Pancreas (tissue), 10 donors: ENCODE measurements around the gene TBC1D10B. TPM values are rescaled to one million over a fixed set of nuclear protein-coding genes. Genes with fewer than 3 reads are reported as not detected.
"Not testable (repeated sequence)": the region's sequence is repeated elsewhere in the genome, so short reads cannot be mapped to it uniquely, and the experiment has no call there.

Source experiments
- ATAC-seq, 4 donors: fragments of 200-7000 bp; cut with Tn5 transposase; one replicate each; pipeline versions ENCODE4 v1.8.0 to v1.9.1; 2020; ENCODE audit warnings: mild to moderate bottlenecking in 4 of 4, moderate library complexity in 4 of 4
- DNase-seq, 6 donors: peaks; one replicate each; pipeline ENCODE4 v3.0.0-alpha.2; 2020
- FAIRE-seq: peaks from 2 replicates; lab custom pipeline; 2012; peaks lifted over from hg19 to GRCh38; lab: Jason Lieb, UNC
- H3K27ac ChIP-seq, 4 donors: fragments of 200-600 bp; sonication (generic); 1 replicate in 3 of 4; 2 replicates in 1 of 4; pipeline versions ENCODE4 v1.5.0 to v1.8.0; 2020
- H3K27me3 ChIP-seq, 4 donors: fragments of 200-600 bp; one replicate each; pipeline ENCODE4 v1.8.0; 2021
- H3K36me3 ChIP-seq, 3 donors: fragments of 200-600 bp; sonication (generic) in 1 of 3; one replicate each; pipeline versions ENCODE4 v1.5.0 to v1.8.0; 2020 to 2021
- H3K4me1 ChIP-seq, 3 donors: fragments of 200-600 bp; one replicate each; pipeline ENCODE4 v1.8.0; 2021
- H3K4me3 ChIP-seq, 4 donors: fragments of 200-600 bp; sonication (generic) in 2 of 4; one replicate each; pipeline versions ENCODE4 v1.5.0 to v1.8.0; 2020 to 2021
- H3K9me3 ChIP-seq, 4 donors: fragments of 200-600 bp; one replicate each; pipeline ENCODE4 v1.8.0; 2021
- WGBS, 2 donors: extraction: QIAGEN DNeasy Blood & Tissue Kit; methylation state at CpG; one replicate each; pipeline ENCODE4 v1.1.7; 2013; 5-methylcytosine and 5-hydroxymethylcytosine counted together
- intact Hi-C, 3 donors: fragments of 100-400 bp; cut with DNase I; formaldehyde crosslinking; loops; one replicate each; pipeline versions ENCODE4 v1.11.1 to v1.14.2; 2022
- polyA plus RNA-seq, 2 donors: library from polyadenylated mRNA; stranded (reverse); fragments of 200-250 nt; gene quantifications; one replicate each; pipeline ENCODE4 v1.2.3, GENCODE V29; 2013
- total RNA-seq, 6 donors: library from RNA; stranded (reverse); fragmentation: NEBNext Ultra II Directional in 4 of 6; extraction: Animal tissue kit (Norgen Biotek cat#: 25700) in 4 of 6; gene quantifications; one replicate each; pipeline versions ENCODE4 v1.2.1 to v1.2.4, GENCODE V29; 2021 to 2023
- TF ChIP-seq, protein P1 (sequence below), 4 donors: fragments of 200-600 bp; sonication (generic) in 3 of 4; IDR thresholded peaks; one replicate each; pipeline versions ENCODE4 v1.5.0 to v1.8.0; 2021; ENCODE audit warnings: antibody characterized with exemption in 4 of 4
- donor health status: healthy with polysubstance abuse.
- donor health status: DM: no; HTN: no; CAD: no; lungs with moderate emphysema.
- donor health status: DM: no; HTN: no; CAD: no.
- donor health status: control.
- donor health status: control.
- donor health status: Bipolar disorder and iron deficiency.
- donor health status: DM: yes; HTN: yes; CAD: no.
- donor health status: DM: no; HTN: no; CAD: no.
- donor health status: DM: no; HTN: no; CAD: no.
- donor health status: DM: yes; HTN: yes; CAD: no.

The TBC1D10B gene
- total and polyA plus RNA-seq, 8 donors: 14.5 to 28.2 (median 15.6) TPM

DNA sequence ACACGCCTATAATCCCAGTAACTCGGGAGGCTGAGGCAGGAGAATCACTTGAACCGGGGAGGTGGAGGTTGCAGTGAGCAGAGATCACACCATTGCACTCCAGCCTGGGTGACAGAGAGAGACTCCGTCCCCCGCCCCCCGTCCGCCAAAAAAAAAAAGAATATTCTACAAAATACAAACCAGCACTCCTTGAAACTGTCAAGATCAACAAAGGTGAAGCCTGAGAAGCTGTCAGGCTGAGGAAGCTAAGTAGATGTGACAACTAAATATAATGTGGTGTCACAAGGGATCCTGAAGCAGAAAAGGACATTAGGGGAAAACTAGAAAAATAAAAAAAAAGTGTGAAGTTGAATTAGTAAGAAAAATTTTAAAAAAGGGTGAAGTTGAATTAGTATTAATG is 21.4 kb downstream of the TBC1D10B start:
- H3K27ac ChIP-seq: no peak overlapping the region
- intact Hi-C loops: no loop called here
- no peak for ATAC-seq
- peaks cover 0 to 20% (median 12%) of the 10 kb centered on the region in 3 donors for H3K36me3 ChIP-seq
- H3K9me3 ChIP-seq: no peaks in the 10 kb centered on the region
- DNase-seq: peak in 1 of 6 donors; percentile 5
- 91 to 96% methylated on average over 7 of the region's 7 CpGs for WGBS, 2 donors
- no peak for FAIRE-seq
- peaks cover 9 to 25% (median 20%) of the 10 kb centered on the region in 3 donors for H3K4me1 ChIP-seq
- TF ChIP-seq, protein P1, sequence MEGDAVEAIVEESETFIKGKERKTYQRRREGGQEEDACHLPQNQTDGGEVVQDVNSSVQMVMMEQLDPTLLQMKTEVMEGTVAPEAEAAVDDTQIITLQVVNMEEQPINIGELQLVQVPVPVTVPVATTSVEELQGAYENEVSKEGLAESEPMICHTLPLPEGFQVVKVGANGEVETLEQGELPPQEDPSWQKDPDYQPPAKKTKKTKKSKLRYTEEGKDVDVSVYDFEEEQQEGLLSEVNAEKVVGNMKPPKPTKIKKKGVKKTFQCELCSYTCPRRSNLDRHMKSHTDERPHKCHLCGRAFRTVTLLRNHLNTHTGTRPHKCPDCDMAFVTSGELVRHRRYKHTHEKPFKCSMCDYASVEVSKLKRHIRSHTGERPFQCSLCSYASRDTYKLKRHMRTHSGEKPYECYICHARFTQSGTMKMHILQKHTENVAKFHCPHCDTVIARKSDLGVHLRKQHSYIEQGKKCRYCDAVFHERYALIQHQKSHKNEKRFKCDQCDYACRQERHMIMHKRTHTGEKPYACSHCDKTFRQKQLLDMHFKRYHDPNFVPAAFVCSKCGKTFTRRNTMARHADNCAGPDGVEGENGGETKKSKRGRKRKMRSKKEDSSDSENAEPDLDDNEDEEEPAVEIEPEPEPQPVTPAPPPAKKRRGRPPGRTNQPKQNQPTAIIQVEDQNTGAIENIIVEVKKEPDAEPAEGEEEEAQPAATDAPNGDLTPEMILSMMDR (IDR thresholded peaks at IDR 0.05): no peak
- H3K4me3 ChIP-seq: no peak overlapping the region
- H3K27me3 ChIP-seq: no peaks in the 10 kb centered on the region

DNA sequence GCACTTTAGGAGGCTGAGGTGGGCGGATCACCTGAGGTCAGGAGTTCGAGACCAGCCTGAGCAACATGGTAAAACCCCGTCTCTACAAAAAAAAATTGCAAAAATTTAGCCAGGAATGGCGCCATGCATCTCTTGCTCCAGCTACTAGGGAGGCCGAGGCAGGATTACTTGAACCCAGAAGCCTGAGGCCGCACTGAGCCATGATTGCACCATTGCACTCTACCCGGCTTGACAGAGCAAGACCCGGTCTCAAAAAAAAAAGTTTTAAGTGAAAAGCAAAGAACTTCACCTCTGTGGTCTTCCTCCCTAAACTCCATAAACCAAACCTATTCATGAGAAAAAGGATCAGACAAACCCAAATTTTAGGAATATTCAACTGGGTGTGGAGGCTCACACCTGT is 22.2 kb downstream of the TBC1D10B start:
- Histone ChIP-seq H3K27ac (no peak overlapping the region), H3K4me3 (no peak overlapping the region), H3K36me3 (peaks cover 0 to 20% (median 12%) of the 10 kb centered on the region in 3 donors), H3K9me3 (no peaks in the 10 kb centered on the region), H3K27me3 (no peaks in the 10 kb centered on the region), H3K4me1 (peaks cover 9 to 18% (median 13%) of the 10 kb centered on the region in 3 donors)
- FAIRE-seq: no peak
- 92 to 97% methylated on average over 8 of the region's 8 CpGs for WGBS, 2 donors
- intact Hi-C loops: no loop called here
- no peak for ATAC-seq
- TF ChIP-seq, protein P1 (IDR thresholded peaks at IDR 0.05): no peak
- no peak for DNase-seq

DNA sequence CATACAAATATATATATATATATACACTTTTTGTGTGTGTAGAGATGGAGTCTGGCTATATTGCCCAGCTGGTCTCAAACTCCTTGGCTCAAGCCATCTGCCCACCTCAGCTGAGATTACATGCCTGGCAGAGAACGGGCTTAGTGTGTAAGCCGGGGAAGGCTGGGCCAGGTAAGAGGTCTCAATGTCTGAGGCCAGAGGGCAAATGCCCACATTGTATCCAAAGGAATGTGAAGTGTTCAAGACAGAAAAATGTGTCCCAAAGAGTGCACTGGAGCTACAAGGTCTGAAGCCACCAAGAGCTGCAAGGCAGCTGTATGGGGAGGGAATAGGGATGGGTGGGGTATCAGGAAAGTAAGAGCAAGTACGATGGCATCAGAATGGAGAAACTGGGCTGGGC is 24.0 kb downstream of the TBC1D10B start:
- H3K27ac ChIP-seq: no peak overlapping the region
- ATAC-seq (no peak), FAIRE-seq (no peak), DNase-seq (peak in 1 of 6 donors; percentile 13)
- peaks cover 0 to 12% (median 12%) of the 10 kb centered on the region in 3 donors for H3K36me3 ChIP-seq
- intact Hi-C loops: no loop called here
- H3K9me3 ChIP-seq: no peaks in the 10 kb centered on the region
- no peaks in the 10 kb centered on the region for H3K27me3 ChIP-seq
- H3K4me1 ChIP-seq: peaks cover 0 to under 1% (median 0%) of the 10 kb centered on the region in 3 donors
- H3K4me3 ChIP-seq: no peak overlapping the region
- TF ChIP-seq, protein P1 (IDR thresholded peaks at IDR 0.05): no peak
- 87 to 93% methylated on average over 3 of the region's 3 CpGs for WGBS, 2 donors

DNA sequence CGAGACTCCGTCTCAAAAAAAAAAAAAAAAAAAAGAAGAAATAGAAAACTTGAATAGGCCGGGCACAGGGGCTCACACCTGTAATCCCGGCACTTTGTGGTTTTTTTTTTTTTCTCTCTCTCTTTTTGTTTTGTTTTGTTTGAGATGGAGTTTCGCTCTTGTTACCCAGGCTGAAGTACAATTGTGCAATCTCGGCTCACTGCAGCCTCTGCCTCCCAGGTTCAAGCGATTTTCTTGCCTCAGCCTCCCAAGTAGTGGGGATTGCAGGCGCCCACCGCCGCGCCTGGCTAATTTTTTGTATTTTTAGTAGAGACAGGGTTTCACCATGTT is 26.8 kb downstream of the TBC1D10B start:
- H3K27me3 ChIP-seq, H3K27ac ChIP-seq, H3K4me1 ChIP-seq, H3K4me3 ChIP-seq, DNase-seq, FAIRE-seq, intact Hi-C loops, ATAC-seq, H3K9me3 ChIP-seq, H3K36me3 ChIP-seq: not testable (repeated sequence)
- 89 to 93% methylated on average over 11 of the region's 11 CpGs for WGBS, 2 donors

DNA sequence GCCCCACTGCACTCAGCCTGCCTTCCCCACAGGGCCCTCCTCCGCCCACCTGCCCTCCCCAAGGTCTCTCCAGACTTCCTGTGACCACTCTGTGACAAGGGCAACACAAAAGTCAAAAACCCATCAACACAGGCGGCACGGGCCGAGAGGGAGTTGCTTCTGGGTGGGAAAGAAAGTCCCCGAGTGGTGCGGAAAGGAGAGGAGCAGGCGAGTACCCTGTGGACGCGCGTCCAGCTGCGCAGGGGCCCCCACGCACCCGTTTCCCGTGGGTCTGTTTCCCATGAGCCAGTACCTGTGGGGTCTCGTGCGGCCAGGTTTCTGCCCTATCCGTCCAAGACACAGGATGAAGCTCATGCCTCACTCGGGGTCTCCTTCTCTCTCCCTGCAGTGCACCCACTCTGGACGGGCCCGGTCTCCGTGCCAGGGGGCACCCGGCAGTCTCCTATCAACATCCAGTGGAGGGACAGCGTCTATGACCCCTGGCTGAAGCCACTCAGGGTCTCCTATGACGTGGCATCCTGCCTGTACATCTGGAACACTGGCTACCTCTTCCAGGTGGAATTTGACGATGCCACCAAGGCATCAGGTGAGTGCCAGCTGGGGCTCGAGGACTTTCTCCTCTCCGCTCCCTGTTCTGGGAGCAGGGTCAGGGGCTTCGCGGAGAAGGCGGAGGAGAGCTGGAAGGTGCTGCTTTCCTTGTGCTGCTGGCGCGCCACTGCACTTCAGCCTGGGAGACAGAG is 27.4 kb downstream of the TBC1D10B start:
- Histone ChIP-seq H3K36me3 (no peaks in the 10 kb centered on the region), H3K27me3 (no peaks in the 10 kb centered on the region), H3K4me3 (no peak overlapping the region), H3K27ac (no peak overlapping the region), H3K4me1 (no peaks in the 10 kb centered on the region), H3K9me3 (no peaks in the 10 kb centered on the region)
- ATAC-seq (no peak), DNase-seq (no peak), FAIRE-seq (no peak)
- intact Hi-C loops: no loop called here
- WGBS, 2 donors: 85 to 91% methylated on average over 32 of the region's 32 CpGs
- TF ChIP-seq, protein P1 (IDR thresholded peaks at IDR 0.05): no peak

DNA sequence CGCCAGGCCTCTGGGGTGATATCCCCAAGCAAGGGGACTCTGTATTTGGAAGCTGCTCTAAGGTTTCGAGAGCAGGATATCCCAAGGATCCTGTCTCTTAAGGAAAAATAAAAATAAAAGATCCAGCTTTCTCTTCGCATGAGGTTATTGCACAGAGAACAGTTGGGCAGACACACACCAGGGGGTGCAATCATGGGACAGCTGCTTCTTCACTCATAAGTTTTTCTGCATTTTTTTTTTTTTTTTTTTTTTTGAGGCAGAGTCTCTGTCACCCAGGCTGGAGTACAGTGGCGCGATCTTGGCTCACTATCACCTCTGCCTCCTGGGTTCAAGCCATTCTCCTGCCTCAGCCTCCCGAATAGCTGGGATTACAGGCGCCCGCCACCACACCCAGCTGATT is 28.3 kb downstream of the TBC1D10B start:
- H3K4me3 ChIP-seq, H3K27me3 ChIP-seq, FAIRE-seq, H3K36me3 ChIP-seq, DNase-seq, H3K27ac ChIP-seq, H3K9me3 ChIP-seq, intact Hi-C loops, H3K4me1 ChIP-seq, ATAC-seq: not testable (repeated sequence)
- 87 to 97% methylated on average over 7 to 8 of the region's 8 CpGs for WGBS, 2 donors
